ENCODE results near the gene PJA2.

The PJA2 gene

GRCh38 chr5:109349388-109349787 lies 60.4 kb downstream of the PJA2 start:
- DNase-seq: no peak

DNA sequence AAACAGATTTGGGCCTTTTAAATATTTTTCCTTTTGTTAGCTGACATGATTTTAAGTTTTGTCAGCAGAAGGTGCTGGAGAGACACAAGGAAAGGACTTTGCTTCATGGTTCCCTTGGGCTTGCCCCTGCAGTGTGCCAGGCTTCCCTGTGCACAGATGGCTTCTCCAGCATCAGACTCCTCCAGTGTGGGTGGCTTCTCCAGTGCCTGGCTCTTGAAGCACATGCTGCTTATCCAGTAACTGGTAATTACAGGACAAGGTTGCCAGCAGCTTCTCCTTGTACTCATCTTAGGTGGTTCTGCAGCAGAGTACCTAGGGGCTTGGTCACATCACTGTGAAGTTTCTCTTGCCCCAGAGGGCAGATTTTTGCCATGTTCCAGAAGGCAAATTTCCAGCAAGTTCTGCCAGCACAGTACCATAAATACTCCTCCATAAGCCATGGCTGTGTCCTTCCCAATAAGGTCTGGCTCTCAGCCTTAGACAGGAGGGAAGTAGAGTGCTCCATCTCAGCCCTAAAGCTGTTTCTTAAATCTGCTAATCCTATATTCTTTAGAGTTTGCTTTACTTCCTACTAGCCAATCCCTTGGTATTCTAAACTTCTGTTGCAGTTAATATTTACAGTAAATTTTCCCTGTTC lies 62.4 kb downstream of the PJA2 start:
- no peak for DNase-seq

GRCh38 chr5:109345699-109346098 lies 64.1 kb downstream of the PJA2 start:
- DNase-seq: no peak

DNA sequence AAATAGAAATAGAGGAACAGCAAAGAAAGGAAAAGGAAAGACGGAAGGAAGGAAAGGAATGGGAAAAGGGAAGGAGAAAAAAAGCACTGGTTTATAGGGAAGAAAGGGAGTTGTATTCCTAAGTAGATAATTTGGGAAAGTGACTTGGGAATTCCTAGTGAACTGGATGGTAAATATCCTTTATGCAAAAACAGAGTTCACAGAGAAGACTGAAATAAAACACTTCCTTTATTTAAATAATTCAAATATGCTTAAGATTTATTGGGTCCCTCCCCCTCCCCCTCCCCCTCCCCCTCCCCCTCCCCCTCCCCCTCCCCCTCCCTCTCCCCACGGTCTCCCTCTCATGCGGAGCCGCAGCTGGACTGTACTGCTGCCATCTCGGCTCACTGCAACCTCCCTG lies 69.4 kb downstream of the PJA2 start:
- no peak for DNase-seq

- no peak for DNase-seq
Measured at GRCh38 chr5:109335114-109335513, 74.7 kb downstream of the PJA2 start.

DNA sequence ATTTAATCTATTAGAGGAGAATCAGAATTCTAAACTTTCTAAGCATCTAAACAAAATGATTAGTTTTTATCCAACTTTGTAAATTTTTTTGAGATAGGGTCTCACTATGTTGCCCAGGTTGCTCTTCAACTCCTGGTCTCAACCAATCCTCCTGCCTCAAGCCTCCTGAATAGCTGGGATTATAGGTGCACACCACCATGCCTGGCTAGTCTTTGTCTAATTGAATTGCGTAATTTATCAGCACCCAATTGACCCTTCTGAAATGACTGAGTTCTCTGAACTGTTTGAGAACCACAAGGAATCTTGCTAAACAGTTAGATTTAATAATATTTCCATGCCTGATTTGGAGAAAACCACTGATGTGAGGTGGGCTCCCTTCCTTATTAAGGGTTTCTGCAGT lies 75.7 kb downstream of the PJA2 start:
- DNase-seq: no peak

GRCh38 chr5:109329333-109330237 lies 80.2 kb downstream of the PJA2 start:
- no peak for DNase-seq

DNA sequence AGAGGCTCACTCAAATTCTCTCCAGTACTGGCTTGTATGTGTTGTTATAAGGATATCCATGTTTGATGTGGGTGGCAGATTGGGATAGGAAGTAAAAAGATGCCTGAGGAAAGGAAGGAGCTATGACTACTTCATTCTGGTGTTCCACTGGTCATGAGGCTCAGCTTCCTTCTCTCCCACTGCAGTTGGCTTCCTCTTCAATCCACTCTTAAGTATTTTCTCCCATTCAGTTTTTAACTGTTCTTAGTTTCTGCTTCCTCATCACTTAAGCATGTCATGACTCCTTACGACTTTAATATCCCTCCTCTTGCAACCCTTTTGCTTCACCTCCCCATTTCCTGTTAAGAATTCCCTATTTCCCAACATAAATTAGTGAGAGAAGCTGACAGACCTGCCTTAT lies 81.1 kb downstream of the PJA2 start:
- no peak for DNase-seq

- no peak for DNase-seq
Measured at GRCh38 chr5:109327570-109327969, 82.2 kb downstream of the PJA2 start.

GRCh38 chr5:109326919-109327318 lies 82.9 kb downstream of the PJA2 start:
- DNase-seq: no peak

DNA sequence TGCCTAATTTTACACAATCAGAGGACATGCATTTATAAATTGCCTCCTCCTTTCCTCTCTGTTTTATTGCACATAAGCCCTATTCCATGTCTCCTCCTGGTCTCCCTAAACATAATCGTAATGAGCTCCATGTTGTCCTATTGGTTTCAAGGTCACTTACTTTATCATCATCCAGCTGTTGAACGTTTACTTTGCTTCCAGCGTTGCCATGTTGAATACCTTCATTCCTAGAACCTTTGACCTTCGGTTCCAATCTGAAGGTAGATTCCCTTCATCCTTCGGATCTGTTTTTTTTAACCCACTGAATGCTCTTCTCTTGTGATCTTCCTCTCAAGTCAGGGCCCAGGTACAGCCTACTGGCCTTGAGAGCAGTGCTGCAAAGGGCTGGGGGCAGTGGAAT lies 84.3 kb downstream of the PJA2 start:
- no peak for DNase-seq

- DNase-seq: no peak
Measured at GRCh38 chr5:109324931-109325330, 84.8 kb downstream of the PJA2 start.

GRCh38 chr5:109324351-109324750 lies 85.4 kb downstream of the PJA2 start:
- no peak for DNase-seq

- DNase-seq: no peak
Measured at GRCh38 chr5:109322694-109323093, 87.1 kb downstream of the PJA2 start.

GRCh38 chr5:109319351-109319750 lies 90.4 kb downstream of the PJA2 start:
- no peak for DNase-seq

GRCh38 chr5:109318455-109319108 lies 91.2 kb downstream of the PJA2 start:
- DNase-seq: no peak

- DNase-seq: no peak
Measured at GRCh38 chr5:109316634-109317033, 93.1 kb downstream of the PJA2 start.

GRCh38 chr5:109315245-109315644 lies 94.5 kb downstream of the PJA2 start:
- DNase-seq: no peak

GRCh38 chr5:109313127-109313526 lies 96.6 kb downstream of the PJA2 start:
- DNase-seq: no peak

GRCh38 chr5:109312695-109313094 lies 97.1 kb downstream of the PJA2 start:
- DNase-seq: no peak

- no peak for DNase-seq
Measured at GRCh38 chr5:109310315-109310714, 99.5 kb downstream of the PJA2 start.

GRCh38 chr5:109309326-109310063 lies 100.3 kb downstream of the PJA2 start:
- DNase-seq: no peak

DNA sequence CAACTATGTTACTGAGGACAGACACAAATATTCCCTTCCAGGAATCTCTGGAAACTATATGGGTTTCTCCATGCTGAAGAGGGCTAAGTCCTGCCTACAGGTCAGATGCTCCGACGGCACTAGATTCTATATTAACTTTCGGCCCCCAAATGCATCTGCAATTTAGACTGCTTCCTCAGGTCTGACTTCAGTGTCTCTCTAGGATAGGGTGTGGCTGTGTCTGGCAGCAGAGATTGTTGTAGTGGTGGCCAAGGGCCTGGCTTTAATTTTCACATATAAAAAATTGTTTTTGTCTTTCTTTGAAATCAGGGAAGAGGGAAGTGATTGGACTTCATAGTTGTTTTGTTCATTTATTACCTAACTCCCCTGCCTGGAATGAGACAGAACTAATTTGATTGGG lies 101.8 kb downstream of the PJA2 start:
- no peak for DNase-seq
